ENCODE measurements around the gene PRSS22. TPM values are rescaled to one million over a fixed set of nuclear protein-coding genes. Genes with fewer than 3 reads are reported as not detected.

PRSS22 gene
- total RNA-seq, 2 experiments from 2014 or later = not detected

DNA sequence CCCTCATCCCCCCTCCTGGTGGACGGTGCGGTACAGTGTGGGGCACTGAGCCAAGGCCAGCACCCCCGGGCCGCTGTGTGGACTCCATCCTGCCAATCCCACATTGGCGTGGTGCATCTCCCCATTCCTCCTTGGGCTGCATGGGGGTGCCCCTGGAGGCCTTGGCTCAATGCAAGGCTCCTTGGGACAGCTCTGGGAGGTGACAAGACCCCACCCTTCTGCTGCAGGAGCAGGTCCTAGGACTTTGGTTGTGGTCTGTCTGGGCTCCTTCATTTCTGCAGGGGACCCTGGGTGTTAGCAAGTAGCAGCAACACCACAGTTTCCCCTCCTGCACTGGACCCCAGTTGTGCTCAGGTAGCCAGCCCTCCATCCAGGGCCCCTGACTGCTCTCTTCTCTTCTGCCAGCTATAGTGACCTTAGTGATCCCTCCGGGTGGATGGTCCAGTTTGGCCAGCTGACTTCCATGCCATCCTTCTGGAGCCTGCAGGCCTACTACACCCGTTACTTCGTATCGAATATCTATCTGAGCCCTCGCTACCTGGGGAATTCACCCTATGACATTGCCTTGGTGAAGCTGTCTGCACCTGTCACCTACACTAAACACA lies 39.6 kb downstream of the PRSS22 start:
- peaks cover 18% of the 10 kb centered on the region for H3K4me1 ChIP-seq (ENCODE audit: insufficient read depth, low read length, poor library complexity, severe bottlenecking)
- peak overlapping the region; percentile 86 for H3K4me3 ChIP-seq (ENCODE audit: low read depth, low read length, poor library complexity, severe bottlenecking)
- ChIA-PET POLR2A (no interaction called here), CTCF (ENCODE audit: unreplicated experiment) (no interaction called here)
- no TSS peak for BruUV-seq (replicated peaks)
- H3K79me2 ChIP-seq (ENCODE audit: insufficient read depth, low read depth, low read length) = peaks cover 10% of the 10 kb centered on the region; the same call in 1 of the 2 replicates
- no peak for DNase-seq (ENCODE audit: low spot score)
- no peaks in the 10 kb centered on the region for H3K36me3 ChIP-seq (ENCODE audit: insufficient read depth, low read length)
- no peaks in the 10 kb centered on the region for H3K9me2 ChIP-seq (ENCODE audit: insufficient read depth, low read length)
- H3K9me3 ChIP-seq (ENCODE audit: low read length) = no peaks in the 10 kb centered on the region
- no peaks in the 10 kb centered on the region for H4K20me1 ChIP-seq (ENCODE audit: insufficient read depth, low read length)
- peak overlapping the region; percentile 54 for H3K27ac ChIP-seq (ENCODE audit: low read depth, low read length, poor library complexity, severe bottlenecking)
- no peak for TF ChIP-seq CTCF (conservative IDR thresholded peaks at IDR 0.05; ENCODE audit: low read length)
- H3K4me2 ChIP-seq (ENCODE audit: low read length) = peak overlapping the region; percentile 71
- intact Hi-C loops (cut with micrococcal nuclease; ENCODE audit: unreplicated experiment) = no loop called here
- H2AFZ ChIP-seq (ENCODE audit: low read length) = no peak overlapping the region

DNA sequence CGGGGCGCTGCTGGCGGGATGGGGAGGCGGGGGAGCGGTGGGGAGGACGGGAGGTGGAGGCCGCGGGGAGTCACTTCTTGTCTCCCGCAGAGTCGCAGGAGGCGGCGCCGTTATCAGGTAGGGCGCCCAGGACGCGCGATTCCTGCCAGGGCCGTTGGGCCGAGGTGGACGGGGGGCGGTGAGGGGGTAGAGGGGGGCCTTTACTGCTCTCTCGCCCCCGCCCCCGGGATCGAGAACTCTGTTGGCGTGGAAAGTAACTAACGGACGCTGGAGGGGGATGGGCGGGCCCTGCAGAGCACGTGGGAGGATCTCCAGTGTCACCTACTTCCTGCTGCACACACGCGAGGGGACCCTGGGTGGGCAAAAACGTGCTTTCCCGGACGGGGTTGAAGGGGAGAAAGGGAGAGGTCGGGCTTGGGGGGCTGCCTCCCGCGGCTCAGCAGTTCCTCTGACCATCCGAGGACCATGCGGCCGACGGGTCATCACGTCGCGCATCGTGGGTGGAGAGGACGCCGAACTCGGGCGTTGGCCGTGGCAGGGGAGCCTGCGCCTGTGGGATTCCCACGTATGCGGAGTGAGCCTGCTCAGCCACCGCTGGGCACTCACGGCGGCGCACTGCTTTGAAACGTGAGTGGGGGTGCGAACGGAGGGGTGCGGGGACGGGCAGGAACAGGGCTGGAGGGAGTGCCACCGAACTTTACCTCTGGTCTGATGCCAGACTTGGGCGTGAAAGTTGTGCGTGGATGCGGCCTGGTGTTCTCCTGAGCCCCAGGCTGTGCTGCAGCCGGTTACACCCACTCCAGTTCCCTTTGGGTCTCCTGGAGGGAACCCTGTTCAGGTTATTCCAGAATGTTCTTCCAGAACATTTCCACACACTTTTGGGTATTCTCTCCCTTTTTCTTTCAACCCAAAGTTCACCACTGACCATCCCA lies 40.4 kb downstream of the PRSS22 start:
- peak; percentile 51 for DNase-seq (ENCODE audit: low spot score)
- no peaks in the 10 kb centered on the region for H4K20me1 ChIP-seq (ENCODE audit: insufficient read depth, low read length)
- peaks cover 18% of the 10 kb centered on the region for H3K4me1 ChIP-seq (ENCODE audit: insufficient read depth, low read length, poor library complexity, severe bottlenecking)
- H3K4me3 ChIP-seq (ENCODE audit: low read depth, low read length, poor library complexity, severe bottlenecking) = peak overlapping the region; percentile 86
- intact Hi-C loops (cut with micrococcal nuclease; ENCODE audit: unreplicated experiment) = no loop called here
- H3K9me3 ChIP-seq (ENCODE audit: low read length) = no peaks in the 10 kb centered on the region
- peak overlapping the region; percentile 71 for H3K4me2 ChIP-seq (ENCODE audit: low read length)
- no peaks in the 10 kb centered on the region for H3K9me2 ChIP-seq (ENCODE audit: insufficient read depth, low read length)
- ChIA-PET CTCF (ENCODE audit: unreplicated experiment) (interaction anchor here (0.5 to 0.6 kb wide), 2 partner anchors 907 to 1475 kb away, joined by 4 to 11 read pairs; no protein-coding TSS in a partner anchor), POLR2A (no interaction called here)
- peaks cover 10% of the 10 kb centered on the region; the same call in 1 of the 2 replicates for H3K79me2 ChIP-seq (ENCODE audit: insufficient read depth, low read depth, low read length)
- H2AFZ ChIP-seq (ENCODE audit: low read length) = peak overlapping the region; percentile 89; the same call in 1 of the 2 replicates
- peak overlapping the region; percentile 54 for H3K27ac ChIP-seq (ENCODE audit: low read depth, low read length, poor library complexity, severe bottlenecking)
- BruUV-seq (replicated peaks) = no TSS peak
- H3K36me3 ChIP-seq (ENCODE audit: insufficient read depth, low read length) = no peaks in the 10 kb centered on the region
- TF ChIP-seq EZH2phosphoT487 (IDR thresholded peaks at IDR 0.05; ENCODE audit: borderline replicate concordance, low read depth, low read length) = no peak
- no peak; the same call in 1 of the 2 replicates for TF ChIP-seq CTCF (conservative IDR thresholded peaks at IDR 0.05; ENCODE audit: low read length)
